HG03571 (cell line): ENCODE results near the gene KDM3B.
"Not testable (repeated sequence)": the region's sequence is repeated elsewhere in the genome, so short reads cannot be mapped to it uniquely, and the experiment has no call there.

Experiments used
- ATAC-seq: cut with Tn5 transposase; IDR thresholded peaks from one replicate; pipeline ENCODE4 v1.9.1; 2021; ENCODE audit not compliant: unreplicated experiment

The KDM3B gene

DNA sequence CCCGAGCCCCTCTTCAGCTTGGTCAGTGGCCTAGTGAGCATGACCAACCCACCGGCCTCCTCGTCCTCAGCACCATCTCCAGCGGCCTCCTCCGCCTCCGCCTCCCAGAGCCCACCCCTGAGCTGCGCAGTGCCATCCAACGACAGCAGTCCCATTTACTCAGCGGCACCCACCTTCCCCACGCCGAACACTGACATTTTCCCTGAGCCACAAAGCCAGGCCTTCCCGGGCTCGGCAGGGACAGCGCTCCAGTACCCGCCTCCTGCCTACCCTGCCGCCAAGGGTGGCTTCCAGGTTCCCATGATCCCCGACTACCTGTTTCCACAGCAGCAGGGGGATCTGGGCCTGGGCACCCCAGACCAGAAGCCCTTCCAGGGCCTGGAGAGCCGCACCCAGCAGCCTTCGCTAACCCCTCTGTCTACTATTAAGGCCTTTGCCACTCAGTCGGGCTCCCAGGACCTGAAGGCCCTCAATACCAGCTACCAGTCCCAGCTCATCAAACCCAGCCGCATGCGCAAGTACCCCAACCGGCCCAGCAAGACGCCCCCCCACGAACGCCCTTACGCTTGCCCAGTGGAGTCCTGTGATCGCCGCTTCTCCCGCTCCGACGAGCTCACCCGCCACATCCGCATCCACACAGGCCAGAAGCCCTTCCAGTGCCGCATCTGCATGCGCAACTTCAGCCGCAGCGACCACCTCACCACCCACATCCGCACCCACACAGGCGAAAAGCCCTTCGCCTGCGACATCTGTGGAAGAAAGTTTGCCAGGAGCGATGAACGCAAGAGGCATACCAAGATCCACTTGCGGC, 114.6 kb downstream of the KDM3B start:
- ATAC-seq, result no peak

DNA sequence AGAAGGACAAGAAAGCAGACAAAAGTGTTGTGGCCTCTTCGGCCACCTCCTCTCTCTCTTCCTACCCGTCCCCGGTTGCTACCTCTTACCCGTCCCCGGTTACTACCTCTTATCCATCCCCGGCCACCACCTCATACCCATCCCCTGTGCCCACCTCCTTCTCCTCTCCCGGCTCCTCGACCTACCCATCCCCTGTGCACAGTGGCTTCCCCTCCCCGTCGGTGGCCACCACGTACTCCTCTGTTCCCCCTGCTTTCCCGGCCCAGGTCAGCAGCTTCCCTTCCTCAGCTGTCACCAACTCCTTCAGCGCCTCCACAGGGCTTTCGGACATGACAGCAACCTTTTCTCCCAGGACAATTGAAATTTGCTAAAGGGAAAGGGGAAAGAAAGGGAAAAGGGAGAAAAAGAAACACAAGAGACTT, 115.2 kb downstream of the KDM3B start:
- ATAC-seq, result no peak

DNA sequence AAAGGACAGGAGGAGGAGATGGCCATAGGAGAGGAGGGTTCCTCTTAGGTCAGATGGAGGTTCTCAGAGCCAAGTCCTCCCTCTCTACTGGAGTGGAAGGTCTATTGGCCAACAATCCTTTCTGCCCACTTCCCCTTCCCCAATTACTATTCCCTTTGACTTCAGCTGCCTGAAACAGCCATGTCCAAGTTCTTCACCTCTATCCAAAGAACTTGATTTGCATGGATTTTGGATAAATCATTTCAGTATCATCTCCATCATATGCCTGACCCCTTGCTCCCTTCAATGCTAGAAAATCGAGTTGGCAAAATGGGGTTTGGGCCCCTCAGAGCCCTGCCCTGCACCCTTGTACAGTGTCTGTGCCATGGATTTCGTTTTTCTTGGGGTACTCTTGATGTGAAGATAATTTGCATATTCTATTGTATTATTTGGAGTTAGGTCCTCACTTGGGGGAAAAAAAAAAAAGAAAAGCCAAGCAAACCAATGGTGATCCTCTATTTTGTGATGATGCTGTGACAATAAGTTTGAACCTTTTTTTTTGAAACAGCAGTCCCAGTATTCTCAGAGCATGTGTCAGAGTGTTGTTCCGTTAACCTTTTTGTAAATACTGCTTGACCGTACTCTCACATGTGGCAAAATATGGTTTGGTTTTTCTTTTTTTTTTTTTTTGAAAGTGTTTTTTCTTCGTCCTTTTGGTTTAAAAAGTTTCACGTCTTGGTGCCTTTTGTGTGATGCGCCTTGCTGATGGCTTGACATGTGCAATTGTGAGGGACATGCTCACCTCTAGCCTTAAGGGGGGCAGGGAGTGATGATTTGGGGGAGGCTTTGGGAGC, 115.9 kb downstream of the KDM3B start:
- no peak for ATAC-seq

DNA sequence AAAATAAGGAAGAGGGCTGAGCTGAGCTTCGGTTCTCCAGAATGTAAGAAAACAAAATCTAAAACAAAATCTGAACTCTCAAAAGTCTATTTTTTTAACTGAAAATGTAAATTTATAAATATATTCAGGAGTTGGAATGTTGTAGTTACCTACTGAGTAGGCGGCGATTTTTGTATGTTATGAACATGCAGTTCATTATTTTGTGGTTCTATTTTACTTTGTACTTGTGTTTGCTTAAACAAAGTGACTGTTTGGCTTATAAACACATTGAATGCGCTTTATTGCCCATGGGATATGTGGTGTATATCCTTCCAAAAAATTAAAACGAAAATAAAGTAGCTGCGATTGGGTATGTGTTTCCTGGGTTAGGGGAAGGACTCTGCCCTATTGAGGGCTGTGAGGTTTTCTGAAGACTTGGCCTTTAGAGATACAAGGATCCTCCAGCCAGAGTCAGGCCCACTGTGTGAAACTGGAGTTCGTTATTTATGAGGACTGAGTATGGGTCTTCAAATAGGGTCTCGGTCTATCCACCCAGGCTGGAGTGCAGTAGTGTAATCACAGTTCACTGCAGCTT, 116.6 kb downstream of the KDM3B start:
- ATAC-seq, result no peak

DNA sequence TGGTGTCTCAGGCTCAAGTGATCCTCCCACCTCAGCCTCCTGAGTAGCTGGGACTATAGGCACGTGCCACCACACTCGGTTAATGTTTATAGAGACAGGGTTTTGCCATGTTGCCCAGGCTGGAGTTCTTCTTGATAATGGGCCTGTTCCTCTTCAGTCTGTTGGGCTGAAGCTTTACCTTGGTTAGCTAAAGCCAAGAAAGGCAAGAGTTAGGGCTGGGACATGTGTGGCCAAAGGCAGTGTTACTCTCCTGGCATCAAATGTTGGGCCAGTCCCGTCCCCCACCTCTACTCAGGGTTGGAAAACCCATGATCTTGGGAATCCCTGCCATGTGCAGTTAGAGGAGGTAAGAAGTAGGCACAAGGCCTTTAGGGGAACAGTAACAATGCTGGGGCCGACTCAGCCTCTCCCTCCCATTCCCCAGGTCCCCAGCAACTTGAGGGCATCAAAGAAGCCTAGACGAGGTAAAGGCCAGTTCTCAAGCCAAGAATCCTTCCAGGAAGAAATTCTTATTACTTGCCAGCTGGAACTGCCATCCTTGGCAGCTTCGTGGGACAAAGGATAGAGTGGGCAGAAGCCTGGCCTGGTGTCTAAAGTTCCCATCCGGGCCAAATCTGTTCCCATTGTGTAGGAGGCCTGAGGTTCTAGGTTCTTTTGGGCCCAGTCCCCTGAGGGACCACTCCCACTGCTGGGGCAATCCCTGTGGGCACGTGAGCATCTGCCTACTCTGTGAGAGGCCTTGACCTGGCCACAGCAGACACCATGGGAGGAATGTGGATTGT, 117.2 kb downstream of the KDM3B start:
- ATAC-seq, result no peak

DNA sequence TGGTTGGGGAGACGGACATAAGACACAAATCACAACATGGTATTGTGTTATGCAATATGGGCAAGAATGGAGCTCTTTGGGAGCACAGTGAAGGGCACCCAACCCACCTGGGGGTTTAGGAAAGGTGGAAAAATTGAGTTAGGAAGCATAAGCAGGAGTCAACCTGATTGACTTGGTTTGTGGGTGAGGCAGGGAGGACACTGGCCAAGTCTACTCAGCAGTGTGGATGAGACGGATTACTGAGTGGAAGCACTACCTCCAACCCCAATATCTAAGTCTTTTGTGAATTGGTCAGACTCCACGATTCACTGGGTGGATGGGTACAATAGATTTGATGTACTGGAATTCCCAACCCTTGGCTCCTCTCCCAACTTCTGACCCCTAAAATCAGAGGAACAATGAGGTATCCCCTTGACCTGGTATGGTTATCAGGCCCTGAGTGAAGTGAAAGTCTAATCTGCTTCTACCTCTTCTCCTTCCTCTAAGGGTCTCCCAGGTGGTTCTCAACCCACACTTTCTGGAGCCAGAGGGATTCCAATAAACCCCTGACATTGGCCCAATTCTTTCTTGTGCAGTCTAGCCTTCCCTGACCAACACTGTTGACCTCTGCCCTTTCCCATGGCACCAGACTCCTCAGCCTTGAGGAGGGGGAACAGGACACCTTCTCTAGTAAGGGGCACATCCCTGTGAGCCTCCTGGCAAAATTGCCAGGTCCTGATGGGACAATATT, 118.0 kb downstream of the KDM3B start:
- ATAC-seq, result no peak

DNA sequence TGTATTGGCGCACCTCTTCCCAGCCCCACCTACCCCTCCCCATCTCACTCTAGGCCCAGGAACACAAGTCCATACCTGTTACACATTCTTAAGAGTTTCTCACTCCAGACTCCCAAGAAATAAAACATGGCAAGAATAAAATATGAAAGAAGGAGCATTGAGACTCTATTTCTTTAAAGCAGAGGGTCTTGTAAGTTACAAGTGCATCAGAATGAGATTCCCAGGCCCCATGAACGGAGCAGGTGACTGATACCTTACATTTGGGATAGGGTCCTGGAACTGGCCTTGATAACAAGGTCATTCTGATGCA, 118.5 kb downstream of the KDM3B start:
- no peak for ATAC-seq

DNA sequence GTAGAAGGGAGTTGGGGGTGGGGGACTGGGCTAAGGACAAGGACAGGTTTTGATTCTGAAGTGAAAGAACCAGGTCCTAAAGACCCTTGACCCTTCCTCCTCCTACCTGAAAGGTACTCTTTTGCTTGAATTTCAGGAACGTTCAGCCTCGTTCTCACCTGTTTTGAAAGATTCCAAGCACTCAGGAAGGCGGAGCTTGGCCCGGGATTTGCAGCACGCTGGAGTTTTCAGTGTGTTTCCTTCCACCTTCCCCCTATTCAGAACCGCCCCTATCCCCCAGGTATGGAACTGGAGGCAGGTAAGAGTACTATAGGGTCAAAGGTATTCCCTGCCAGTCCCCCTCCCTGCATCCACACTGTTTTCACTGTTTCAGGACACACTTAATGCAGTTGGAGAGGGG, 119.9 kb downstream of the KDM3B start:
- no peak for ATAC-seq

DNA sequence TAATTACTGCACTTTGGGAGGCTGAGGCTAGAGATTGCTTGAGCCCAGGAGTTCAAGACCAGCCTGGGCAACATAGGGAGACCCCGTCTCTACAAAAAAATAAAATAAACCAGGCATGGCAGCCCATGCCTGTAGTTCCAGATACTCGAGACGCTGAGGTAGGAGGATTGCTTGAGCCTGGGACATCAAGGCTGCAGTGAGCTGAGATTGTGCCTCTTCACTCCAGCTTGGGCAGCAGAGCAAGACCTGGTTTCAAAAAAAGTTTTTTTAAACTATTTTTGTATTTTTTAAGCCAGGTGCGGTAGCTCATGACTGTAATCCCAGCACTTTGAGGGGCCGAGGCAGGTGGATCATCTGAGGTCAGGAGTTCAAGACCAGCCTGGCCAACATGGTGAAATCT, 120.7 kb downstream of the KDM3B start:
- not testable (repeated sequence) for ATAC-seq

DNA sequence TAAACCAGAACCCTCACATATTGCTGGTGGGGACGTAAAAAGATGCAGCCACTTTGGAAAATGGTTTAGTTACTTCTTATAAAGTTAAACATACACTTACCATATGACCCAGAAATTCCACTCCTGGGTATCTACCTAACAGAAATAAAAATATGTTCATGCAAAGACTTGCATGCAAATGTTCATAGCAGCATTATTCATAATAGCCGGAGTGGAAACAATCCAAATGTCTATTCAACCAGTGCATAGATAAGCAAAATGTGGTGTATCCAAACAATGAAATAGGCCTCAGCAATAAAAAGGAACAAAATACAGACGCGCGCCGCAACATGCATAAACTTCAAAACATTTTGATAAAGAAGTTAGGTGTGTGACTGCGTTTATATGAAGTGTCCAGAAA, 124.4 kb downstream of the KDM3B start:
- ATAC-seq, result no peak

DNA sequence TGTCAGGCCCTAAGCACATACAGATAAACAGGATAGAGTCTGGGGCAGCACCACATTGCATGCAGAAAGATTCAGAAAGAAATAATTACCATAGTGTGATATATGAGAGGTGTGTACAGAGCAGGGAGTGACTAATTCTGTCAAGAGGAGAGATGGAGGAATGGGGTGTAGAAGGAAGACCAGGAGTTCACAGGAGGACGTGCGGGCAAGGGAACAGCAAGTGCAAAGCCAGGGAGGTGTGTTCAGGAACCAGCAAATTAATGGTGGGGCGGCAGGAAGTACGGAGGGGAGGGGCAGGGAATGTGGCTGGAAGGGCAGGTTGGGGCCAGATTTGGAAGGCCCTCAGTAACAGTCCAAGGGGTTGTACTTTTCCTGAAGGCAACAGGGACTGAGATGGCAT, 130.2 kb downstream of the KDM3B start:
- ATAC-seq, result no peak
